ENCODE results near the gene PDHX. TPM values are rescaled to one million over a fixed set of nuclear protein-coding genes. Genes with fewer than 3 reads are reported as not detected.

PDHX gene
- total and polyA plus RNA-seq, 2 of the 4 experiments (the other 2 are of a cell fraction), result 19.8 to 26.7 TPM

DNA sequence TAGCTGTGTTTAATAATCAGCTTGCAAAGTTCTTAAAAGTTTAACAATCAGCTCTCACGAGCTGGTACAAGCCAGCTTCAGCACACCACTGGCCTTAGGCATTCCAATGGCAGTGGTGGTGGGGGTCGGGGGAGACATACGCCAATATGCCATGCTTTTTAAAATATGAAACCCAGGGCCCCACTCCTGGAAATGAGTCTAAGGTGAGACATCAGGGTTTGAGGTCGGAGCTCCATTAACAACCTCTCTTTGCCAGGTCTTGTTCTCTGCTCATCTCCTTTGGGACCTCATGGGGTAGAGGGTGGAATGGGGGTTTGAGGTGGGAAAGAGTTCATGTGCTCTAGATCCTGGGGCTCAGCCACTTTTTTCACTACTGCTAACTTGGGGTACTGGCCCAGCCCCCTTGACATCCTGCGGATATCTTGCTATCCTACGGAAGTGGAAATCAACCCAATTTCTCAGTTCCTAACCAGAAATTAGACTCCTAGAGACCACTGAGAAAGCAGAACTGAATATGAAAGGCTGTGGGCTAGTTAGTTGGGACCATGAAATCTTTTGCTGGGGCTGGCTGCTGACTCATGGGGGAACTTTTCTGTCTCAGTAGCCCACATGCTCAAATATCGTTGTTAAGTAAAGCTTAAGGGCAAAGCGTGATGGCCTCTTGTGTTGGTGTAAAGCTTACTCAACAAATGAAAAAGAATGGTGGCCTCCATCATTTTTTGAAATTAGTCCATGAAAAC is 90.1 kb downstream of the PDHX start:
- no peak overlapping the region for H2AK5ac ChIP-seq (ENCODE audit: low read depth, low read length)
- CTCF ChIA-PET, result interaction anchor here (0.6 kb wide), 1 partner anchor 641 kb away, joined by 3 read pairs; no protein-coding TSS in a partner anchor
- H3K4me2 ChIP-seq (ENCODE audit: low read depth, low read length), result no peak overlapping the region
- peak overlapping the region; percentile 15; the same call in 1 of the 2 replicates for H3K4ac ChIP-seq (ENCODE audit: low read depth, low read length)
- peak overlapping the region; percentile 33; the same call in 1 of the 3 replicates for H2BK15ac ChIP-seq (ENCODE audit: low read depth, low read length)
- POLR2A ChIA-PET (ENCODE audit: unreplicated experiment), result interaction anchor here (0.6 kb wide), 1 partner anchor 133 kb away, joined by 3 read pairs; no protein-coding TSS in a partner anchor
- peaks cover 14% of the 10 kb centered on the region for H3K4me1 ChIP-seq (ENCODE audit: control insufficient read depth, insufficient read depth, low read length)
- dilution Hi-C loops (cut with HindIII; ENCODE audit: low sequenced_read_pairs, unreplicated experiment), result no loop called here
- H3K27ac ChIP-seq (ENCODE audit: insufficient read depth, low read length), result no peak overlapping the region
- no peak overlapping the region for H4K5ac ChIP-seq (ENCODE audit: low read depth, low read length)
- no peak overlapping the region for H2AFZ ChIP-seq (replicated peaks; ENCODE audit: low read length, poor library complexity)
- no peak overlapping the region for H3K4me3 ChIP-seq (ENCODE audit: insufficient read depth, low read depth, low read length)
- intact Hi-C loops (cut with micrococcal nuclease), result loop anchor here (10.0 kb wide), 1 partner anchor 298 kb away; no protein-coding TSS in a partner anchor
- DNase-seq, result peak; percentile 37
- H3K9me3 ChIP-seq (ENCODE audit: control insufficient read depth, insufficient read depth, low read length), result no peaks in the 10 kb centered on the region
- no peak overlapping the region for H4K91ac ChIP-seq (ENCODE audit: insufficient read depth, low read depth, low read length)
- peaks cover 6% of the 10 kb centered on the region for H3K9me1 ChIP-seq (ENCODE audit: insufficient read depth, low read length)
- no peak overlapping the region for H2BK5ac ChIP-seq (ENCODE audit: low read depth, low read length, poor library complexity, severe bottlenecking)
- no peak overlapping the region for H2BK20ac ChIP-seq (ENCODE audit: low read depth, low read length)
- H2AK9ac ChIP-seq (replicated peaks; ENCODE audit: low read depth, low read length, poor library complexity), result no peak overlapping the region
- no peak overlapping the region for H3K9ac ChIP-seq (ENCODE audit: low read depth, low read length)
- no peak overlapping the region for H3K56ac ChIP-seq (ENCODE audit: extremely low read depth, insufficient read depth, low read length)
- no peak for ATAC-seq (ENCODE audit: low read depth)
- H4K20me1 ChIP-seq (ENCODE audit: insufficient read depth, low read length), result no peaks in the 10 kb centered on the region
- peaks cover 6 to 12% of the 10 kb centered on the region in 2 experiments; a peak in 3 of 4 replicates for H3K79me1 ChIP-seq (ENCODE audit: low read depth in 1 of 2, low read length in 2 of 2)
- H3K14ac ChIP-seq (replicated peaks; ENCODE audit: low read depth, low read length), result no peak overlapping the region
- H3K27me3 ChIP-seq (ENCODE audit: control insufficient read depth, insufficient read depth, low read length), result no peaks in the 10 kb centered on the region
- no peak overlapping the region for H4K8ac ChIP-seq (ENCODE audit: low read depth in 2 of 2, low read length in 2 of 2)
- WGBS, 2 experiments (ENCODE audit: extremely low coverage in 2 of 2, insufficient read length in 1 of 2), result 100% methylated on average over 1 of the region's 8 CpGs; no CpG with 5 or more reads in 1 of the 2 experiments
- TF ChIP-seq, protein P1, sequence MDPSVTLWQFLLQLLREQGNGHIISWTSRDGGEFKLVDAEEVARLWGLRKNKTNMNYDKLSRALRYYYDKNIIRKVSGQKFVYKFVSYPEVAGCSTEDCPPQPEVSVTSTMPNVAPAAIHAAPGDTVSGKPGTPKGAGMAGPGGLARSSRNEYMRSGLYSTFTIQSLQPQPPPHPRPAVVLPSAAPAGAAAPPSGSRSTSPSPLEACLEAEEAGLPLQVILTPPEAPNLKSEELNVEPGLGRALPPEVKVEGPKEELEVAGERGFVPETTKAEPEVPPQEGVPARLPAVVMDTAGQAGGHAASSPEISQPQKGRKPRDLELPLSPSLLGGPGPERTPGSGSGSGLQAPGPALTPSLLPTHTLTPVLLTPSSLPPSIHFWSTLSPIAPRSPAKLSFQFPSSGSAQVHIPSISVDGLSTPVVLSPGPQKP (IDR thresholded peaks at IDR 0.05; ENCODE audit: borderline replicate concordance, low read depth, low read length), result no peak
- TF ChIP-seq CHD1 (IDR thresholded peaks at IDR 0.05; ENCODE audit: low read depth, low read length) (no peak), MAZ (IDR thresholded peaks at IDR 0.05; ENCODE audit: borderline replicate concordance, low read depth, low read length) (no peak), RFX5 (IDR thresholded peaks at IDR 0.05; ENCODE audit: low read depth, low read length) (no peak), RCOR1 (IDR thresholded peaks at IDR 0.05; ENCODE audit: insufficient replicate concordance, low read length) (no peak), MAFK (IDR thresholded peaks at IDR 0.05; ENCODE audit: low read depth, low read length) (no peak), SMC3 (IDR thresholded peaks at IDR 0.05; ENCODE audit: low read depth, low read length) (no peak), MXI1 (IDR thresholded peaks at IDR 0.05; ENCODE audit: borderline replicate concordance, low read depth, low read length) (no peak), BHLHE40 (IDR thresholded peaks at IDR 0.05; ENCODE audit: low read depth, low read length) (no peak), NFE2L2 (IDR thresholded peaks at IDR 0.05; ENCODE audit: low read depth, low read length) (no peak), CEBPB (IDR thresholded peaks at IDR 0.05; ENCODE audit: low read depth, low read length) (no peak), RAD21 (IDR thresholded peaks at IDR 0.05; ENCODE audit: low read length) (no peak)
- TF ChIP-seq, protein P2, sequence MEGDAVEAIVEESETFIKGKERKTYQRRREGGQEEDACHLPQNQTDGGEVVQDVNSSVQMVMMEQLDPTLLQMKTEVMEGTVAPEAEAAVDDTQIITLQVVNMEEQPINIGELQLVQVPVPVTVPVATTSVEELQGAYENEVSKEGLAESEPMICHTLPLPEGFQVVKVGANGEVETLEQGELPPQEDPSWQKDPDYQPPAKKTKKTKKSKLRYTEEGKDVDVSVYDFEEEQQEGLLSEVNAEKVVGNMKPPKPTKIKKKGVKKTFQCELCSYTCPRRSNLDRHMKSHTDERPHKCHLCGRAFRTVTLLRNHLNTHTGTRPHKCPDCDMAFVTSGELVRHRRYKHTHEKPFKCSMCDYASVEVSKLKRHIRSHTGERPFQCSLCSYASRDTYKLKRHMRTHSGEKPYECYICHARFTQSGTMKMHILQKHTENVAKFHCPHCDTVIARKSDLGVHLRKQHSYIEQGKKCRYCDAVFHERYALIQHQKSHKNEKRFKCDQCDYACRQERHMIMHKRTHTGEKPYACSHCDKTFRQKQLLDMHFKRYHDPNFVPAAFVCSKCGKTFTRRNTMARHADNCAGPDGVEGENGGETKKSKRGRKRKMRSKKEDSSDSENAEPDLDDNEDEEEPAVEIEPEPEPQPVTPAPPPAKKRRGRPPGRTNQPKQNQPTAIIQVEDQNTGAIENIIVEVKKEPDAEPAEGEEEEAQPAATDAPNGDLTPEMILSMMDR (conservative IDR thresholded peaks at IDR 0.05; ENCODE audit: low read depth, low read length), result no peak
- TF ChIP-seq, protein P3, sequence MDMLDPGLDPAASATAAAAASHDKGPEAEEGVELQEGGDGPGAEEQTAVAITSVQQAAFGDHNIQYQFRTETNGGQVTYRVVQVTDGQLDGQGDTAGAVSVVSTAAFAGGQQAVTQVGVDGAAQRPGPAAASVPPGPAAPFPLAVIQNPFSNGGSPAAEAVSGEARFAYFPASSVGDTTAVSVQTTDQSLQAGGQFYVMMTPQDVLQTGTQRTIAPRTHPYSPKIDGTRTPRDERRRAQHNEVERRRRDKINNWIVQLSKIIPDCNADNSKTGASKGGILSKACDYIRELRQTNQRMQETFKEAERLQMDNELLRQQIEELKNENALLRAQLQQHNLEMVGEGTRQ (IDR thresholded peaks at IDR 0.05; ENCODE audit: low read depth, low read length), result no peak
- H3K18ac ChIP-seq (ENCODE audit: low read depth, low read length), result no peak overlapping the region
- no peak overlapping the region for H3K23ac ChIP-seq (ENCODE audit: low read depth, low read length)
- in situ Hi-C loops (cut with MboI; ENCODE audit: low sequenced_read_pairs), result no loop called here
- H2BK120ac ChIP-seq (ENCODE audit: low read depth, low read length), result no peak overlapping the region
- no peaks in the 10 kb centered on the region for H3K36me3 ChIP-seq (ENCODE audit: control insufficient read depth, insufficient read depth, low read length)
- BruUV-seq (replicated peaks), result no TSS peak
